GM12892 (cell line): ENCODE data around the gene KCTD13.

ENCODE experiments used
- POLR2A ChIP-seq: IDR thresholded peaks from 2 replicates; pipeline ENCODE4 v1.6.1; 2011; ENCODE audit warnings: low read depth, low read length, control low read depth
- POLR2AphosphoS5 ChIP-seq: IDR thresholded peaks from 2 replicates; pipeline ENCODE4 v1.6.1; 2011; ENCODE audit warnings: low read depth, low read length, control low read depth

GRCh38 chr16:29871822-29872546 lies 54.0 kb downstream of the KCTD13 start:
- TF ChIP-seq POLR2A = no peak
- no peak for TF ChIP-seq POLR2AphosphoS5
